Keratinocyte (primary cell): ENCODE results near the gene GON7. TPM values are rescaled to one million over a fixed set of nuclear protein-coding genes. Genes with fewer than 3 reads are reported as not detected.
A peak's percentile ranks its signal among the peaks of the same experiment; 100 is the strongest.
"Not testable (repeated sequence)": the region's sequence is repeated elsewhere in the genome, so short reads cannot be mapped to it uniquely, and the experiment has no call there.

Experiments
- DNase-seq: peaks from one replicate; pipeline ENCODE4 v3.0.0-alpha.2; 2011; ENCODE audit warnings: low read depth, missing footprints, low spot score
- FAIRE-seq: peaks from 2 replicates; lab custom pipeline; 2011; peaks lifted over from hg19 to GRCh38; lab: Jason Lieb, UNC
- H2AFZ ChIP-seq: 2 replicates; pipeline ENCODE4 v1.6.0; 2012; ENCODE audit warnings: low read length, control low read depth, inconsistent platforms; ENCODE audit not compliant: control insufficient read depth
- H3K27ac ChIP-seq: 2 replicates; pipeline ENCODE4 v1.5.1; 2011; ENCODE audit warnings: low read length; ENCODE audit not compliant: control insufficient read depth, insufficient read depth
- H3K27me3 ChIP-seq: 3 replicates; pipeline ENCODE4 v1.6.0; 2011; ENCODE audit warnings: low read length; ENCODE audit not compliant: control insufficient read depth, insufficient read depth; ENCODE audit errors: extremely low read depth
- H3K36me3 ChIP-seq, 2 experiments: 2 replicates in 1 of 2; 3 replicates in 1 of 2; pipeline ENCODE4 v1.5.1; 2011; ENCODE audit warnings: low read length in 2 of 2, mild to moderate bottlenecking in 1 of 2; ENCODE audit not compliant: control insufficient read depth in 2 of 2, insufficient read depth in 2 of 2; ENCODE audit errors: extremely low read depth in 1 of 2
- H3K4me1 ChIP-seq: 3 replicates; pipeline ENCODE4 v1.5.1; 2011; ENCODE audit warnings: low read length; ENCODE audit not compliant: control insufficient read depth, insufficient read depth; ENCODE audit errors: extremely low read depth
- H3K4me2 ChIP-seq: 3 replicates; pipeline ENCODE4 v1.6.0; 2011; ENCODE audit warnings: low read depth, low read length; ENCODE audit not compliant: control insufficient read depth, insufficient read depth; ENCODE audit errors: extremely low read depth
- H3K4me3 ChIP-seq, 3 experiments: fragments of 200-600 bp in 1 of 3; sonication (generic) in 1 of 3; 2 replicates in 2 of 3; 3 replicates in 1 of 3; pipeline ENCODE4 v1.5.1; 2011 to 2016; ENCODE audit warnings: low read length in 3 of 3, mild to moderate bottlenecking in 3 of 3, control low read depth in 2 of 3, inconsistent platforms in 1 of 3, low read depth in 1 of 3, mixed read lengths in 1 of 3, mixed run types in 1 of 3, moderate library complexity in 1 of 3; ENCODE audit not compliant: control insufficient read depth in 2 of 3, insufficient read depth in 2 of 3; ENCODE audit errors: extremely low read depth in 1 of 3
- H3K79me2 ChIP-seq: 2 replicates; pipeline ENCODE4 v1.6.0; 2012; ENCODE audit warnings: low read length; ENCODE audit not compliant: control insufficient read depth, insufficient read depth
- H3K9ac ChIP-seq: 3 replicates; pipeline ENCODE4 v1.6.0; 2011; ENCODE audit warnings: low read length; ENCODE audit not compliant: control insufficient read depth, insufficient read depth; ENCODE audit errors: extremely low read depth
- H3K9me1 ChIP-seq: 3 replicates; pipeline ENCODE4 v1.6.0; 2011; ENCODE audit warnings: low read length; ENCODE audit not compliant: control insufficient read depth, insufficient read depth; ENCODE audit errors: extremely low read depth
- H3K9me3 ChIP-seq: 2 replicates; pipeline ENCODE4 v1.5.1; 2012; ENCODE audit warnings: low read depth, low read length; ENCODE audit not compliant: control insufficient read depth
- H4K20me1 ChIP-seq: 3 replicates; pipeline ENCODE4 v1.6.0; 2011; ENCODE audit warnings: low read length; ENCODE audit not compliant: control insufficient read depth, insufficient read depth; ENCODE audit errors: extremely low read depth
- CTCF ChIP-seq, 3 experiments: IDR thresholded peaks in 1 of 3; conservative IDR thresholded peaks in 1 of 3; optimal IDR thresholded peaks in 1 of 3; 2 replicates in 2 of 3; 3 replicates in 1 of 3; pipeline versions ENCODE3 to v1.5.1; 2011; ENCODE audit warnings: low read length in 3 of 3, mild to moderate bottlenecking in 3 of 3, moderate library complexity in 2 of 3, control low read depth in 1 of 3, inconsistent platforms in 1 of 3; ENCODE audit not compliant: insufficient read depth in 2 of 3; ENCODE audit errors: extremely low read depth in 1 of 3
- EZH2 ChIP-seq: IDR thresholded peaks from one replicate; pipeline ENCODE4 v1.6.1; 2012; ENCODE audit warnings: inconsistent platforms, mild to moderate bottlenecking, low read length, moderate library complexity
- dilution Hi-C: fragments of 300-500 bp; cut with MboI; formaldehyde crosslinking; loops from one replicate; pipeline ENCODE4 v1.7.0; 2020; ENCODE audit warnings: low sequenced_read_pairs; ENCODE audit not compliant: extremely low pct_ligation_motif_present
- polyA plus RNA-seq, 5 experiments: library from polyadenylated mRNA; depleted of rRNA in 3 of 5; stranded (reverse) in 3 of 5; stranded (forward) in 1 of 5; unstranded in 1 of 5; fragments of >200 nt; gene quantifications; 1 replicate in 1 of 5; 2 replicates in 3 of 5; 3 replicates in 1 of 5; pipeline versions ENCODE4 v1.2.1 to v1.2.3, GENCODE V29; 2011 to 2012; ENCODE audit warnings: missing spikeins in 2 of 5, low read depth in 1 of 5, low replicate concordance in 1 of 5

The GON7 gene
- polyA plus RNA-seq, 1 donor (not counting 4 experiments of a cell fraction or from before 2014, with no cell fraction given) = 12.6 TPM

- peak; percentile 59 for DNase-seq
- H3K9ac ChIP-seq = peak overlapping the region; percentile 26
- no peak overlapping the region for H3K4me3 ChIP-seq
- peaks cover 0 to 4% of the 10 kb centered on the region in 2 experiments for H3K36me3 ChIP-seq
- H3K4me2 ChIP-seq = peak overlapping the region; percentile 33
- no peak overlapping the region for H2AFZ ChIP-seq
- dilution Hi-C loops = no loop called here
- H3K27ac ChIP-seq = no peak overlapping the region
- no peaks in the 10 kb centered on the region for H3K79me2 ChIP-seq
- H3K9me1 ChIP-seq = no peaks in the 10 kb centered on the region
- TF ChIP-seq CTCF (optimal IDR thresholded peaks at IDR 0.05 in 1 of 3, IDR thresholded peaks at IDR 0.05 in 1 of 3, conservative IDR thresholded peaks at IDR 0.05 in 1 of 3; ENCODE audit: extremely low read depth in 1 of 3, insufficient read depth in 2 of 3, low read length in 3 of 3) (no peak), EZH2 (no peak)
- no peaks in the 10 kb centered on the region for H4K20me1 ChIP-seq
- no peaks in the 10 kb centered on the region for H3K9me3 ChIP-seq
- peak; percentile 73 for FAIRE-seq
- no peaks in the 10 kb centered on the region for H3K27me3 ChIP-seq
- H3K4me1 ChIP-seq = peaks cover 8% of the 10 kb centered on the region
Measured at GRCh38 chr14:93234798-93235197, 27.9 kb upstream of the GON7 start.

GRCh38 chr14:93233078-93233477 is 26.2 kb upstream of the GON7 start:
- not testable (repeated sequence) for H3K27me3 ChIP-seq, FAIRE-seq, H3K27ac ChIP-seq

GRCh38 chr14:93232159-93232558 is 25.3 kb upstream of the GON7 start:
- Histone ChIP-seq H3K4me3 (no peak overlapping the region), H3K9me1 (no peaks in the 10 kb centered on the region), H3K4me2 (no peak overlapping the region), H3K27ac (no peak overlapping the region), H4K20me1 (no peaks in the 10 kb centered on the region), H3K9ac (no peak overlapping the region), H3K79me2 (no peaks in the 10 kb centered on the region), H2AFZ (no peak overlapping the region), H3K36me3 (no peaks in the 10 kb centered on the region), H3K9me3 (no peaks in the 10 kb centered on the region), H3K27me3 (no peaks in the 10 kb centered on the region), H3K4me1 (peaks cover 7% of the 10 kb centered on the region)
- dilution Hi-C loops = no loop called here
- TF ChIP-seq EZH2 (no peak), CTCF (optimal IDR thresholded peaks at IDR 0.05 in 1 of 3, IDR thresholded peaks at IDR 0.05 in 1 of 3, conservative IDR thresholded peaks at IDR 0.05 in 1 of 3; ENCODE audit: extremely low read depth in 1 of 3, insufficient read depth in 2 of 3, low read length in 3 of 3) (no peak)
- FAIRE-seq (no peak), DNase-seq (no peak)

More at GRCh38 chr14:93233078-93233477, 26.2 kb upstream of the GON7 start:
- H3K36me3 ChIP-seq, H3K9me3 ChIP-seq, H3K4me3 ChIP-seq, dilution Hi-C loops, H3K4me2 ChIP-seq, H4K20me1 ChIP-seq, DNase-seq, H3K9ac ChIP-seq, H2AFZ ChIP-seq, H3K79me2 ChIP-seq, H3K9me1 ChIP-seq, H3K4me1 ChIP-seq: not testable (repeated sequence)
